Uterus (tissue), 2 donors: ENCODE results near the gene RASAL2.

Source experiments
- CTCF ChIP-seq, 4 experiments: fragments of 200-600 bp in 2 of 4; fragments of 450-650 bp in 2 of 4; sonication (generic) in 2 of 4; IDR thresholded peaks; one replicate each; pipeline ENCODE4 v1.5.1; 2016 to 2019; ENCODE audit warnings: antibody characterized with exemption in 4 of 4, mild to moderate bottlenecking in 2 of 4, moderate library complexity in 1 of 4
- POLR2A ChIP-seq, 2 donors: fragments of 450-650 bp; IDR thresholded peaks; one replicate each; pipeline ENCODE4 v1.6.1; 2016; ENCODE audit warnings: antibody characterized with exemption in 2 of 2, mild to moderate bottlenecking in 1 of 2, moderate library complexity in 1 of 2

- TF ChIP-seq CTCF (IDR thresholded peaks at IDR 0.05) = no peak
- no peak for TF ChIP-seq POLR2A (IDR thresholded peaks at IDR 0.05)
Observed at GRCh38 chr1:178048883-178049282, 45.0 kb upstream of the RASAL2 start.
